NCI-H2227 treated with DMSO at 0.1 percent for 48 hours (cell line): ENCODE results near the gene ST7.

Experiments used
- DNase-seq: peaks from one replicate; lab custom pipeline; 2025; lab: John Stamatoyannopoulos, UW

Gene ST7

GRCh38 chr7:117192108-117192507 is 238.8 kb downstream of the ST7 start:
- no peak for DNase-seq

GRCh38 chr7:117193564-117193963 is 240.3 kb downstream of the ST7 start:
- DNase-seq: no peak

- DNase-seq: no peak
Observed at GRCh38 chr7:117194445-117194844, 241.1 kb downstream of the ST7 start.

GRCh38 chr7:117195361-117196029 is 242.2 kb downstream of the ST7 start:
- no peak for DNase-seq

- DNase-seq: no peak
Observed at GRCh38 chr7:117200132-117200531, 246.8 kb downstream of the ST7 start.

DNA sequence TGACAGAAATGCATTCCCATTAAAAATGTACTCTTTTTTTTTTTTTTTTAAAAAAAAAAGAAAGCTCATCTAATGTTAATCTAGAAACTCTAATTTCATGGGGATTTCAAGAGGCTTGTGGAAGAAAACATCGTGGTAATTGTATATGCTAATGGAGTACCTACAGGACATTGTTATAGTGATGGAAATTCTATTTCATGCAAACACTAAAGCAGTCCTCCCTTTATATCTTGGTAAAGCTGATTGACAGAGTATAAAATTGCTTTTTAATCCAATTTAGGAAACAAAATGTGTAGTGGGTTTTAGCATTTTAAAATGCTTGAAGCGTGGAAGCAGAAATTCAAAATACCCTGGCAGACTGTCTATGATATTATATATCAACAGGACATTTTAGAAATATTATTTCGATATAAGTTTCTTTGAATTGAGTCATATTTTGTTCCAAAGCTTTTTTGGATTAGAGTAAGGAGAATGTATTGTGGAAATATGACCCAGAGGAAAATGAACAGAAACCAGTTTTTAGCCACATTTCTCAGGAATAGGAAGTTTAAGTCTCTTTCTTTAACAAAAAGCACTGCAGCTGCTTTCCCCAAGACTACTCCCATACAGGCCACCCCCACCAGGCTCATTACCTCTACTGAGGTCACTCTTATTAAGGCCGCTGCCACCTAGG is 247.6 kb downstream of the ST7 start:
- no peak for DNase-seq

- no peak for DNase-seq
Observed at GRCh38 chr7:117202511-117202910, 249.2 kb downstream of the ST7 start.

DNA sequence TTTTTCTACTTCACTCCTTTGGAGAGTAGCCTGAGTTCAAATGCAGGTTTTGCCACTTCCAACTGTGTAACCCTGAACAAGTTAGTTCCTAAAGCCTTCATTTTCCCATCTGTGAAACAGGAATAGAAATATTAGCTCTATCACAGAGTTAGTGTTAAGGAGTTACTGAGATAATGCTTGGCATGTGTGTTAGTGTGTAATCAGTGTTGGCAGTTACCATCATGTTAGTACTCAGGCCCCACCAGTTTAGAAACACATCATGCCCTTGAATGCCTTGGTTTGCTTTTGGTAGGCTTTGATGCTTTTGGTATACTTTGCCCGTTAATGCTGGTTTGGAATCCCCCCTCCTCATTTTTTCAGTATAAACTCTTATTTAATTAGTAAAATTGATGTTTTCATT is 249.9 kb downstream of the ST7 start:
- DNase-seq: no peak

GRCh38 chr7:117205873-117206272 is 252.6 kb downstream of the ST7 start:
- no peak for DNase-seq

GRCh38 chr7:117208257-117208656 is 255.0 kb downstream of the ST7 start:
- no peak for DNase-seq

GRCh38 chr7:117210397-117210796 is 257.1 kb downstream of the ST7 start:
- DNase-seq: no peak

DNA sequence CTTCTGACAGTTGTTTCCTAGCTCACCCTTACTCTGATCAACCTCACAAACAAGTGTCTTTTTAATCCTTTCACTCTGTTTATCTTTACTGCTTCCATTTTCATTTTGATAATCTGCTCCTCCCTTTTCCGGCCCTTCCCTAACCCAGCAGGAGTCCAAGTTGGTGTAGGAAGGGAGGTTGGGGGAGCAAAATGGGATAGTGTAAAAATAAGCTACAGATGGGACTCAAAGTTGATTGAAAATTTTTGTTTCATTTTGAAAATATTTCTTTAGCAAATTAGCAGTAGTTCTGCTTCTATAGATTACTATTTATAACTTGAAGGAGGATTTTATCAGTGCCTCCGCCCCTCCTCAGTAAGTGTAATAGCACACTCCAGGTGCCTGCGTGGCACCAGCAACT is 257.6 kb downstream of the ST7 start:
- no peak for DNase-seq

- no peak for DNase-seq
Observed at GRCh38 chr7:117211614-117212013, 258.3 kb downstream of the ST7 start.

- DNase-seq: peak; percentile 24
Observed at GRCh38 chr7:117212969-117213877, 259.9 kb downstream of the ST7 start.

DNA sequence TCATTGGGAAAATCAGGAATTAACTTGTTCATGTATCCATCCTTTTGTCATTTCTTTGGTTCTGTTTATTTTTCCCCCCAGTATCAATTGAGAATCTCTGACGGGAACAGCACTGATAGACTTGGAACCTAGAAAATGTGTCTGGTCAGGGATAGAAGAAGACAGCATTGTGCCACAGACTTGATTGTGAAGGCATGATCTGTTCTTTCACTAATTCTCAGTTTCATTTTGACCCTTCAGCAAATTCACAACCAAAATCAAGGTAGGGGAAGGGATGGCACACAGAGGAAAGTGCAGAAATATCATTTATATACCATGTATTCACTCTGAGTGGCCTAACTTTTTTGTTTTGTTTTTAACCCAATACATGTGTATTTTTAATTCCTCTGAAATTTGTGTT is 262.7 kb downstream of the ST7 start:
- no peak for DNase-seq

DNA sequence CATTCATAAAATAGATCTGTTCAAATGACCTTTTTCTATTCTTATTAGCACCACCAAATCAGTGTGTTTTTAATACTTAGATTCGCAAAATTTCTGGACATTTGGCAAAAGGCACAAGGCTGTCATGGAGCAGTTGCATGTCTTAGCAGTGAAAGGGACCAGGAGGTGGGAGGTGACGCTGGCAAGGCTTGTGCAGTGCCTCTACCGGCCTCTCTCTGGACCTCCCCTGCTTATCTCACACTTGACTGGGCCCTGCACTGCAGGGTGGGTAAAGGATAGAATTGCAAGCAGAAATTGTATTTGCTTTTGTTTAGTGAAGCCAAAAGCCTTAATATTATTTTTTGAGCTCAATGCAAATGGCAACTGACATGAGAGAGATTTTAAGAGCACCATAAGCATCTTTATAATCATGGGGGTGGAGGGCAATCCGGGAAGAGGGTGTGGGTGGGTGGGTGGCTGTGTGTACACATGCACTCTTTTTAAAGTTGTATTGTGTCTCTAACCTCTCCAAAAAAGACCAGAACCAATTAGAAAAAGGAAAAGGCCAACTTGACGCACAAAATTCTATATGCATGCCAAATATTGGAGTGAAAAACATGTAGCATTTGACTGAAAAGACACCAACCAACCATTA is 263.3 kb downstream of the ST7 start:
- DNase-seq: no peak

GRCh38 chr7:117217106-117218035 is 264.1 kb downstream of the ST7 start:
- DNase-seq: no peak

GRCh38 chr7:117218700-117219099 is 265.4 kb downstream of the ST7 start:
- DNase-seq: no peak

DNA sequence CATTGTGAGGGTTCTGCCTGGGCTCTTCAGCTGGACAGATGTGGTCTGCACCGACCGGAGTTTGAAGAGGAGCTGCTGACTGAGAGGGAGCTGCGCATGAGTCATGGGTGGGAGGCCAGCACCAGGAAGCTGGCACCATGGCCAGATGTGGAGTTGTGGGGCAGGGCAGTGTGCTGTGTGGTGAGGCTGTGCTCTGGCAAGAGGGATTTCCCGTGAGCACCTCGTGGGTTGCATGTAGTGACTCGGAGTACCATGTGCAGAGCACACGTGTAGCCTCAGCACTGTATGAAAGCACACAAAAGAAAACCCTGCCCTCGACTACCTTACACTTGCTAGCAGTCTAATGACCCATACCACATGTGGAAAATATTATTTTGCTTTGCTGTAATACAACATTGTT is 266.2 kb downstream of the ST7 start:
- no peak for DNase-seq

- peak; percentile 26 for DNase-seq
Observed at GRCh38 chr7:117220836-117221235, 267.5 kb downstream of the ST7 start.

DNA sequence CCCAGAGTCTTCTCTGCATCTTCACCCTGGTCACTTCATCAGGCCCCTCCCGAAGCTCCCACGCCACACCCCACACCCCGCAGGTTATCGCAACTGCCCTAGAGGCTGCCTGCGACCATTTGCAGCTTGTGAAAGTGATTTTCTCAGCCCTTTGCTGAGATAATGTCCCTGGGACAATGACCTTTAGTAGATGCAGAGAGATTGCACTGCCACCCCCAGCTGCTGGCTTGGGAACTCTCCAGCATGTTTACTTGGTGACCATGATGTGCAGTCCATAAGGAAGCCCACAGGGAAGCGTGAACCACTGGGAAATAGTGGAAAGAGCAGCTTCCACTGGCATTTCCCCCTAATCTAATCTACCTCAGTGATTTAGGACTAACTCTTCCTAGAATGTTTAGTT is 272.2 kb downstream of the ST7 start:
- no peak for DNase-seq
